HUDEP-2 (cell line): ENCODE data around the gene BHLHA15.
"Not testable (repeated sequence)": the region's sequence is repeated elsewhere in the genome, so short reads cannot be mapped to it uniquely, and the experiment has no call there.

Source experiments
- DNase-seq, 76 experiments: peaks; one replicate each; lab custom pipeline; 2025; ENCODE audit not compliant: unreplicated experiment in 76 of 76; lab: John Stamatoyannopoulos, UW

Gene BHLHA15

GRCh38 chr7:98206451-98207330 lies 4.5 kb upstream of the BHLHA15 start:
- DNase-seq = no peak

- no peak for DNase-seq
Measured at GRCh38 chr7:98209166-98209920, 1.9 kb upstream of the BHLHA15 start.

GRCh38 chr7:98210513-98211220 lies 572 bp upstream of the BHLHA15 start:
- DNase-seq = no peak

- DNase-seq = no peak
Measured at GRCh38 chr7:98211676-98212531, 665 bp downstream of the BHLHA15 start.

- DNase-seq = no peak
Measured at GRCh38 chr7:98212532-98213041, 1.3 kb downstream of the BHLHA15 start.

- DNase-seq = no peak
Measured at GRCh38 chr7:98213296-98213887, 2.2 kb downstream of the BHLHA15 start.

- no peak for DNase-seq
Measured at GRCh38 chr7:98213888-98214810, 2.9 kb downstream of the BHLHA15 start.

- no peak for DNase-seq
Measured at GRCh38 chr7:98214811-98215321, 3.6 kb downstream of the BHLHA15 start.

GRCh38 chr7:98215561-98216495 lies 4.6 kb downstream of the BHLHA15 start:
- DNase-seq = no peak

GRCh38 chr7:98216941-98217622 lies 5.8 kb downstream of the BHLHA15 start:
- no peak for DNase-seq

- peak in 22 of 76 experiments; percentile 3 to 64 (median 27) for DNase-seq
Measured at GRCh38 chr7:98217623-98218582, 6.7 kb downstream of the BHLHA15 start.

- not testable (repeated sequence) for DNase-seq
Measured at GRCh38 chr7:98219382-98219781, 8.1 kb downstream of the BHLHA15 start.

- no peak for DNase-seq
Measured at GRCh38 chr7:98221611-98222532, 10.6 kb downstream of the BHLHA15 start.

GRCh38 chr7:98222533-98223195 lies 11.4 kb downstream of the BHLHA15 start:
- no peak for DNase-seq
